GM11168 (cell line): Measurements from ENCODE around the gene UBE2D2.

Experiments
- in situ Hi-C: fragments of 300-500 bp; cut with MboI; formaldehyde crosslinking; loops from one replicate; pipeline ENCODE4 v1.12.0; 2022; ENCODE audit warnings: low sequenced_read_pairs; ENCODE audit not compliant: unreplicated experiment

UBE2D2 gene

DNA sequence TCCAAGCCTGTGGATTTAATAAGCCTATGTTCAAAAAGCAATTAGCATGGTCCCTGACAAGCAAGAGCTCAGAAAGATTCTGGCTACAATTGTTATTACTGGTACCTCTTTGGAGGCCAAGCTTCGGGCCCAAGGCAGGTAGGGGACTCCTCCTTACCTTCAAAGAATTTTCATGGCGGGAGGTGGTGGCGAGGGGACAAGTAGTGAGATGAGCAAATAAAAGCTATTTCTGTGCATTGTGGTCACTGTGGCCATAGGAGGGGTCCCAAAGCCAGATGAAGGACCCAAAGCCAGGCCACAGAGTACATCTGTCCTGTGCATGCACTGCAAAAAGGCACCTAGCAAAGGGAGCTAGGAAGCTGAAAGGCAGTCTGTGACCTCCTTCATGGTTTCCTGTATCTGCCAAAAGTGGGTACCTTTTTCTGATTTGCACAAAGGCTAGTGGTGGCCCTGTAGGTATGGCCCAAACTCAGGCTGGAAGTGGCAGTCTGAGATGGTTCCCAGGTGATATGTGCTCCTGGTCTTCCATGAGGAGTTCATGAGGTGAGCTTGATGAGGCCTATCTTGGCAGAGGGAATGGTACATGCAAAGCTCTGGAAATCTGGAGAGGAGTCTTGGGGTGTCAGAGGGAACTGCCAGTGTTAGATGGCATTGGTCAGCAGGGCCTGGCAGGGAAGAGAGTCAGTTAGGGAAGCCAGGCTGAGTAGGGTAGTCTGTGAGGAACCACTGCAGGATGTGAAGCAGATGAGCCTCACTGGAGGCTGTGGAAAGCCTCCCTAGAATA, 83.7 kb downstream of the UBE2D2 start:
- in situ Hi-C loops: no loop called here

DNA sequence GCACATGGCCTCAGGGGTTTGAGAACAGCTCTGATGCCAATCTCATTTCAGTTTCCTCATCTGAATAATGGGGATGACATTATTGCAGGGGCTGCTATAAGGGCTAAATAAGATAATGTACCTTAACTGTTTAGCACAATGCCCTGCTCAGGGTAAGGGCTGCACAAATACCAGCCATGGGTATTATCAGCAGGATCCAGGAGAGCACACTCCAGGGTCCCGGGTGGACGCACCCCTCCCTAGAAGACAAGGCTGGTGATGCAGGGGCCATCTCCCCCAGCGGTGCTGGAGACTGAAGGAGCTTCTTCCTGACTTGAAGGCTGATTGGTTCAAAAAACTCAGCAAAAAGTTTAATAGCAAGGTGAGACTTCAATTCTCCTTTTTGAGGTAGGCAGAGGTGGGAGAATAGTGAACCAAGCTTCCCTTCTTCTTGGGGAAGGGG, 84.3 kb downstream of the UBE2D2 start:
- in situ Hi-C loops: no loop called here

DNA sequence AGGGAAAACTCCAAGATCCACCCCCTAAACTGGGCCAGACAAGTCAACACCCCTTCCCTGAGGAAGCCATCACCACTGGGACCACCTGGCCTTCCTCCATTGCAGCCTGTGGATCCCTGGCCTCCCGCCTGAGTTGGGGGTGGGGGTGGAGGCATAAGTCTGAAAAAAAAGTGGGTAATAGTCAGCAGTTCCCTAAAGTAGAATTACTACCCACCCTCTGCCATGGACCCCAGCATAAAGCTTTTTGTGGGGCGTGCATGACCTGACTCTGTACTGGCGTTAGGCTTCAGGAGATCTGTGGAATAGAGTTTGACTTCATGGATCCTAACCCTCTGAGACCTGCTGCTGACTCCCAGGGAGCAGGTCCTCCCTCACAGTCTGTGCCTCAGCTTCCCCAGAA, 85.0 kb downstream of the UBE2D2 start:
- in situ Hi-C loops: no loop called here

DNA sequence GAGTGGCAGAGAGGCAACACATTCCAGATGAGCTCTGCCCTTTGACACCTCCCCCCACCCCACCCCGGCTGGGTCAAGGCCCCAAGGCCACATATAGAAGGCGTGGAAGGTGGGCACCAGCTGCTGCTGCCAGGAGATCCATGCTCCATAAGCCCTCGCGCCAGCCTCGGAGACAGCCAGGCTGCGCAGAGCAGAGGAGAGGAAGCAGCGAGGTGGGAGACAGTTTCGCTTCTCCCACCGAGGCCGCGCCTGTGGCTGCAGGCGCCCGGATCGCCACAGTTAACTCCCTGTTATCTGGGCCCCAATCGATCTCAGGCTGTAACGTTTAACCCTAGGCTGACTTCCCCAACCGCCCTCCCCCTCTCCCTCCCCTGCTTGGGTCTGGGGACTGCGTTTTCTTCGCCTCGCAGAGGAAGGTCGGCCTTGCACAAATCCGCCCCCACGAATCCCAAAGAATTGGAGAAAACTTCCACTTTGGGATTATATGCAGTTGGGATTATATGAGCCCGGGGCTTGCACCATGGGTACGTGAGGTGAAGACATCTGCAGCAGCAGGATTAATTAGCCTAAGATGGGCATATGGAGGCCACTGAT, 85.9 kb downstream of the UBE2D2 start:
- in situ Hi-C loops: no loop called here

DNA sequence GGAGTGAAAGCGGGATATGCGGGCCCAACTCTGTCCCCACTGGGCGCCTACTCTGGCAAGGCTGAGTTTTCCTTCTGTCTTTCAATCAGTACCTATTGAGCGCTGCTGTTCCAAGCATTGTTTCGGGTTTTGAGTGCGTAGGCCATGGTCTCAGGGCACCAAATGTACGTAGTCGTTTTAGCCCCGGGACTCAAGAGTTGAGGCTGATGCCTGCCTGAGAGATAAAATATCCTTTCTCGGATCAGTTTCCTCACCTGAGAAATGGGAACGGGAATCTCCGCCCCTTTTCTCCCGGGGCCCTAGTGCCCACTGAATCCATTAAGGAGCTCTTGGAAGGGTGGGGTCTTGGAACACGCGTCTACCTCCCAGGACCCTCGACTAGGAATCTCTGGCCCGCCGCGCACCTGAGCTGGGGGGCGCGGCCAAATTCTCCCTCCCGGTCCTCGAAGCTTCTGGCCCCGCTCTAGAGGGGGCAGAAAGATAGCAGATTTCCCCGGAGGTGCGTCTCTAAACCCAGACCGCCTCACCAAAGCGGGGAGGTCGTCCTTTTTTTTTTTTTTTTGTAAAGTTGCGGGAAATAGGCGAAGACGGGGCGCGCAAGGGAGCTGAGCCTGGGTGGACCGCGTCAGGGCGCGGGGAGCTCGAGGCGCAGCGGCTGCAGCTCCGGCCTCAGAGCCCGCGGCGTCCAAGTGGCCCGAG, 86.5 kb downstream of the UBE2D2 start:
- in situ Hi-C loops: no loop called here

DNA sequence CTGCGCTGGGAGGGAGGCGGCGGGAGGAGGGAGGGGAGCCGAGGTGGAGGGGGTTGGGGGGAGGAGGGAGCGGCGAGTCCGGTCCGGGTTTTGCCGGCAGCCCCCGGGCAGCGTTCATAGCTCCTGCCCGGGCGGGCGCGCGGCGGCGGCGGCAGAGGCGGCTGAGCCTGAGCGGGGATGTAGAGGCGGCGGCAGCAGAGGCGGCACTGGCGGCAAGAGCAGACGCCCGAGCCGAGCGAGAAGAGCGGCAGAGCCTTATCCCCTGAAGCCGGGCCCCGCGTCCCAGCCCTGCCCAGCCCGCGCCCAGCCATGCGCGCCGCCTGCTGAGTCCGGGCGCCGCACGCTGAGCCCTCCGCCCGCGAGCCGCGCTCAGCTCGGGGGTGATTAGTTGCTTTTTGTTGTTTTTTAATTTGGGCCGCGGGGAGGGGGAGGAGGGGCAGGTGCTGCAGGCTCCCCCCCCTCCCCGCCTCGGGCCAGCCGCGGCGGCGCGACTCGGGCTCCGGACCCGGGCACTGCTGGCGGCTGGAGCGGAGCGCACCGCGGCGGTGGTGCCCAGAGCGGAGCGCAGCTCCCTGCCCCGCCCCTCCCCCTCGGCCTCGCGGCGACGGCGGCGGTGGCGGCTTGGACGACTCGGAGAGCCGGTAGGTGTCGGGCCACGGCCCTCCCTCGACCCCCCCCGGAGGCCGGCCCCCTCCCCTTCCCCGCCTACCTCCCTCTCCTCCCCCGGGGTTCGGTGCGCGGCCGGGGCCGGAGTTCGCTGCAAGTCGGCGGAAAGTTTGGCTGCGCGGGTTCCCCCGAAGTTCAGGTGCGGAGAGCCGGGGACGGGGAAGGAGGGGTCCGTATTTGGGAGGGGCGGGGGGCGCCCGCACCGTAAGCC, 87.3 kb downstream of the UBE2D2 start, which contains the start of gene CXXC5:
CXXC5 (plus strand) TSS at position 145 of the 877 bp plus-strand sequence. CDS start 32,175 bp downstream, outside the sequence.
- in situ Hi-C loops: no loop called here

DNA sequence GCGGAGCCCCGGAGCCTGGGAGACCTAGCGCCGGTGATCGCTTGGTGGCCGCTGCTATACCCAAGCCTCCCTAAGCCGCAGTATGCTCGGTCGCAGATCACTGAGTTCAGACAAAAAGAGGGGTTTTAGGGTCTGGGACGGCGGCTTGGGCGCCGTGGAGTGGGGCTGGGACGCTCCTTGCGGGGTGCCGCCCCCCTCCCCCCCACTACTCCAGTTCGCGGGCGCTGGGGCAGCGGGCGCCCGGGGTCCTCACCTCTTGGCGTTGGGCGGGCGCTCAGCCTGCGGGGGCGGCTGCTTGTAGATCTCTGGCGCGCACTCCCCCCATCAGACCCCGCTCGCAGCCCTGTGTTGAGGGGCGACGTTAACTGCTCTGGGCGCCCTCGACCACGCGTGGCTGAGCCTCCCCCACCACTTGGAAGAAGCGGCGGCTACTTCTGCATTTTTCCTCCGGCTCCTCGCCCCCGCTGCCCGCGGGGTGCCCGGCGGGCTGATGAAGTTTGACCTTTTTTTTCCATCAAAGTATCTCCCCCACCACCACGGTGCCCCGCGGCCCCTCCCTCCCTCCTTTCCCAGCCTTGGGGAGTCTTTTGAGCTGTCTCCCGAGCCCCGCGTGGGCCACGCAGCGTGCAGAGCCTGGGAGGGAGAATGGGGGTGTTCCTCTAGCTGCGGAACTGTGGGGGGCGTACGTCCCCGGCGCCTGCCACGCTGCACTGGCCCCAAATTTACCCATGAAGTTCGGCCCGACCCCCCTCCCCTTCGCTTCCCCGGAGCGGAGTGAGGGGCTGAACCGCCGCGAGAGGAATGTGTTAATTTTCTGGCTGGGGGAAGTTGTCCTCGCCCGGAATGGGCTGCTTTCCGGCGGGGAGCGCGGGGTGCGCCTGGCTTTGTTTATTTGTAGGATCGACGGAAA, 88.2 kb downstream of the UBE2D2 start:
- in situ Hi-C loops: no loop called here

DNA sequence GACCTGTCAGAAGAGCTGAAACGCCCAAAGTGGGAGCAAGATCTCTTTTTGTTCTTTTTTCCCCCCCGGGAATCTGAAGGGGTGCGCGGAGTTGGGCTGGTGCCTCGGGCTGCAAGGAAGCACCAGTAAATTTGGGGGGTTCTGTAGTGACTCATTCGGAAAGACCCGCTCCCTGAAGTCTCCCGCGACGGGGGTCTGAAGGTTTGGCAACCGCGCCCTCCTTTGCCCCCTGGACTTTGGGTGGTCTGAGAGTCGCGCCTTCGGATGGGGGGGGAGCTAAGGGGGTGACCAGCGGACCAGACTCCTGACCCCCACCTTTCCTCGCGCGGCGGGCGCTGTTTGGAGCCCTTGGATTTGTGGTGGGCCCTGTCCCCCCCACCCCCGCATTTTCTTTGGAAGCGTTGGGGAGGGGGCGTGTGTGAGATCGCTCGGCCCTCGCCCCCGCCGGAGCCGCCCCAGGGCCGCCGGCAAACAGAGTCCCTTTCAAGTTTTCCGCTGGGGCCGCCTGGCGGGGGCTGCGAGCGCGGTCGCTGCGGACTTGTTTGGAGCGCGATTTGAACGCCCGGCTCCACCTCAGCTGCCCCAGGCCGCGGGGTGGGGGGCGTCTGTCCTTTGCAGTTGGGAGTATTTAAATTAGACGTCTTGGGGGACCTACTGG, 89.0 kb downstream of the UBE2D2 start:
- in situ Hi-C loops: no loop called here

DNA sequence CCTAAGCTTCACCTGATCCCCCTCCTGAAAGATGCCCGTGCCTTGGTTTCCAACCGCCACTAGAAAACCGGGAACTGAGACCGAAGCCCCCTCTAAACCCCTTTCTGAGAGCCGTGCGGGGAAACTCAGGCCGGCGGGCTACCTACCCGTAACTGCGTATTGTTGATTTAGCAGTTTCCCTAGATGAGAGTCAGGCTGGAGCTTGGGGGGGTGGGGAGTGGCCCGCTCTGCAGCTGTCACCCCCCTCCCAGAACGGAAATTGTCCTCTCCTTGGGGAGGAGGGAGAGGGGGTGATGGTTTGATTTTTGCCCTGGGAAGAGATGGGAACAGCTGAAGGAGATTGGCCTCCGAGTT, 89.5 kb downstream of the UBE2D2 start:
- in situ Hi-C loops: no loop called here

DNA sequence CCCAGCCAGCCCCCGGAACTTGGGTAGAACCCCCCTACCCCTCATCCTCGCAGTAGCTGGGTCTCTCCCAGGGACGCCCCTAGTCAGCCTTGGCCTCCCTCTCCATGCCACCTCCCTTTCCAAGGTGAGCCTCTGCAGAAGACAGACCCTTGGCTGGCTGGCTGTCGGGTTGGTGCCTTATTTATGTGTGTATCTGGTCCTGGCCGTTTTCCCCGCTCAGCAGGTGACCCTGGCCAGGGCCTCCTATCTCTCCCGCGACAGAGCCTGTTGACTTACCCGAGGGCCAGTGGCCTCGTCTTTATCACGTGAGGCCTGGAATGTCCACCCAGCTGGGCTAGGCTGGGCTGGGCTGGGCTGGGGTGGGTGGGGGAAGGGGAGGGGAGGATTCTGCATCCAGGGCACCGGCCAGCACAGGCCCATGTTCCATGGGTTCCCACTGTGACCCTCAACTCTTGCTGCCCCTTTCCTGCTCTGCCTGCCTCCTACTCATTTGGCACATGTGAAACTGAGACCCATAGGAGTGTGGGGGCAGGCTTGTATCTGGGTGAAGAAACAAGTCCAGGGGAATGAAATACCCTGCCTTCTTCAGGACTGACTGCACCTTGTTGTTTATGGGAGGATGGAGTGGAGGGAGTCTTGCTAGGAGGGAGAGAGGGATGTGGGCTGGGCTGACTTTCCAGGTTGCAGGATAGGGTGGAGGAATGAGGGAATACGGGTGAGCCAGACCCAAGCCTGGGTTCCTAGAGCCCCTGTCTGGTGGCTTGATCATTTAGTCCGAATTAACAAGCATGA, 90.1 kb downstream of the UBE2D2 start:
- in situ Hi-C loops: no loop called here

DNA sequence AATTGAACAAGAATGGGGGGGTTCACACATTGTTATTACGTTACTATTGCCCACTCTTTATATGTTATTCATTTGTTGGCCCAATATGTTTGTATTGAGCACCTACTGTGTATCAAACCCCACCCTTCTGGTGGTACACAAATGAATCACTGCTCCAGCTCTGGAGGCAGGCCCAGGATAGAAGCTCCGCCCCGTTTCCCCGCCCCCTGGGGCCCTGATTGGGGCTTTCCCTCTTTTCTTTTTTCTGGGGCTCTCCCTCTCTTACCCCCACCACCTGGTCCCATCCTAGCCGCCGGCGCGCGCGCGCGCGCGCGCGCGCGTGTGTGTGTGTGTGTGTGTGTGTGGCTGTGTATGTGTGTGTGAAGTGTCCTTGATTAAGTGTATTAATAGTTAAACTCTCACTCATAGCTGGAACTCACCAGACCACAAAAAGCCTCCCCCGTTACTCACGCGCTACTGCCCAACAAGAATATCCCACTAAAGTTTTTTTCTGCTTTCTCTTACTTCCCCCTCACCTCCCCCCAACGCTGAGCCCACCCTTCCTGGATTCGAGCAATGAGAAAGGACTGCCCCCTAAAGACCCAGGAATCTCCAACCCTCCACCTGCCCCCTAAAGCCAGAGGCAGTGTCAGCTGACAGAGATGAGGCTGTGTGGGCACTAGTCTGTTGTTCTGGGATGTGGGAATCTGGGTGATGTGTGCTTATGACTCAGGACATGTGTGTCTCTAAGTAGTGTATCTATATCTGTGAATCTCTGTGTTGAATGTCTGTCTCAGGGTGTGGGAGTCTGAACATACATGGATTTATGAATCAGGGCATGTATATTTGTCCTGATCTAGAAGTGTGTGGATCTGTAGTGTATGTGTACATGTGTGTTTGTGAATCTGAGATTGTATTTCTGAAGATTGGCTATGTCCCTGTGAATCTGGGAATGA, 91.0 kb downstream of the UBE2D2 start:
- in situ Hi-C loops: no loop called here

DNA sequence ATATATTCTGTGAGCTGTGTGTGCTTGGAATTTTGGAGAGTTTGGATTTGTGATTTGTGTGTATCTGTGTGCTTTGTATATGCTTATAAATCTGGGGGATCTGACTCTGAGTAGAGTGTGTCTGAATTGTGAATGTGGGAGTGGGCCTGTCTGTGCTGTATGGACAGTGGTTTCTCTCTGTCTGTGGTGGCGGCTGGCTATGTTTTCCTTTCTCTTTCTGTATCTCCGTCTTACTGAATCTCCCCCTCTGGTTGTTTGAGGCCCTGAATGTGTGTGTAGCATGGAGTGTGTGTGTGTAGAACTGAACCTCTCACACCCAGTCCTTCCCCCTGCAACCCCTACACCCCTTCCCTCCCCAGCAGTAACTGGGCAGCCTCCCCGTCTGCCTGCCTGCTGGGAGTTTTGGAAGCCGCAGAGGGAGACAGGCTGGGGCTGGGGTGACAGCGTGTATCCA, 91.7 kb downstream of the UBE2D2 start:
- in situ Hi-C loops: no loop called here

DNA sequence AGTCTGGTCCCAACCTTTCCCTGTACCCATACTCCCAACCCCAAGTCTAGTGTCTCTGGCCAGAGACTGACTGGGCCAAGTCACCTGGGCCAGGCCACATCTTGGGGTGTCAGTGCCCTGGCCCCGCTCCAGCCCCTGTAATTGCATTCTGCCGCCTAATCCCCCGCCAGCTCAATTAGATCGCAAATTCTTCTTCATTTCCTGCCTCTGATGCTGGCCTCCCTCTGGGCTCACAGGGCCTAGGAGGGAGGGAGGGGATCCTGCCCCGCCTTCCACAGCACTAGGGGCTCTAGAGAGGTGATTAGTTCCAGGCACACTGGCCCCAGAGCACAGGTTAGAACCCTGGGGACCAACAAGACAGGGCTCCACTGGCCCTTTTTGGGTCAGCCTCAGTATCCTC, 92.5 kb downstream of the UBE2D2 start:
- in situ Hi-C loops: no loop called here

DNA sequence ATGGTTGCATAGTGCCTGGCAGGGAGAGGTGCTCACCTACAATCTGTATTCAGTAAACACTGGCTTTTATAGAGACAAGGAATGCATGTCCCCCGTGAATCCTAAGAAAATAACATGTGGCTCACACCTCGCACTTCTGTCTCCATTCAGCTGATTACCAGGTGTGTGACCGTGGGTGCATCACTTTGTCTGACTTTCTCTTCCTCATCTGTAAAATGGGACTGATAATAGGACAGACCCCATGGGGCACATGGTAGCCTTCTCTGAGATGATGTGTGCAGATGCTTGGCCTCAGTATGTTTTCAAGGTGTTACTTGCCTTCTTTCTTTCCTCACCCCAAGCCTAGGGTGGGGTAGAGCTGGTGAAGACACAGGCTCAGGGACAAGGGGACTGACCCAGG, 93.3 kb downstream of the UBE2D2 start:
- in situ Hi-C loops: no loop called here

DNA sequence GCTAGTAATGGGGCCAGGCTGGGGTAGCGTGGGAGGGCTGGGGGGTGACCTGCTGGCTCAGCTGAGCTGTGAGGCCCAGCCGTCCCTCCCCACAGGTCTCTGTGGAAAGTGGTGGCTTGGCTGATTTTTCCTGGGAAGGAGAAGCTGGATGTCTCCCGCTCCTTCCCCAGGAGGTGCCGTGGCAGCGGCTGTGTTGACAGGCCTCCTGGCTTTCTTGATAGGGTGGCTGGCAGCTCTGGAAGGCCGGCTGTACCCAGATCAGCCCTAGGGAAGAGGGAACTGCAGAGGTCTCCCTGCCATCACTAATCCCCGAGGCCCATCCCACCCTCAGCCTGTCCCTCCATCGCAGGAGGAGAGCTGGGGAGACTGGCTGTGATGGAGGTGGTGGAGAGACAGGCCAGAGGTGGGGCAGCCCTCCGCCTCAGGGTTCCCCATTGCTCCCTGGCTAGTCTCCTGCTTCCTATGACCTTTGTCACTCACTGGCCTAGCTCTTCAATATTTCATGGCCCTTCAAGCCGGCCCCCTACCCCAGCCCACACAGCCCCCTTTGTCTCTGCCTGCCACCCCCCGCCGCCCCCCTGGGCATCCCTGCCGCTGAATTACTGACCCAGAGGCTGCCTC, 93.8 kb downstream of the UBE2D2 start:
- in situ Hi-C loops: no loop called here

DNA sequence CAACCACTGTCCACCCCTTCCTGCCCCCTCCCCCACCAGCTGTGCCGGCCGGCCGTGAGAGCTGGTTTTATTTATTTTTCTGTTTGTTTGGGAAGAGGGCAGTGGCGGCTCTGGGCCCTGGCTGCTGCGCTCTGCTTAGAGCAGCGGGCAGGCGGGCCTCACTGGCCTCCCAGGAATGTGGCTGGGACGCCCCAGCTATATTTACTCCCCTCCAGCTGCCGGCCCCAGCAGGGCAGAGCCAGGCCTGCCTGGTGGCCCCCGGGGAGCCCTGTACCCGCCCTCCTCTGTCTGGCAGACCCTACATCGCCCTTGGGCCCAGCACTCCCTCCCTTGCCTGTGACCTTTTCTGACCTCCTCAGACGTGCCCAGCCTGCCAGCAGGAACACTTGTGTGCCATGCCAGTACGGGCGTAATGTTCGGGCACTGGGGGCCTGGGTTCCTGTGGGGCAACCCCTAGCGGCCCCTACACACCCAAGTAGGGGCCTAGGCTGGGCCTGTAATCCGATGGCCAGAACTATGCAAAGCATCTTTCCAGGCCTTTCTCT, 94.7 kb downstream of the UBE2D2 start:
- in situ Hi-C loops: no loop called here
